A549 (cell line): ENCODE results near the gene FHIP1B. TPM values are rescaled to one million over a fixed set of nuclear protein-coding genes. Genes with fewer than 3 reads are reported as not detected.
"Not testable (repeated sequence)": the region's sequence is repeated elsewhere in the genome, so short reads cannot be mapped to it uniquely, and the experiment has no call there.

ENCODE experiments used
- ATAC-seq, 2 experiments: fragments of 200-7000 bp in 1 of 2; fragments of >200 bp in 1 of 2; cut with Nextera tagmentation in 1 of 2; cut with Tn5 transposase in 1 of 2; 3 replicates each; pipeline versions ENCODE4 v1.8.0 to v1.9.1; 2018 to 2020; ENCODE audit warnings: mild to moderate bottlenecking in 1 of 2, moderate library complexity in 1 of 2
- CTCF ChIA-PET: fragments of 300-600 bp; sonication (Branson Sonifier 250); formaldehyde crosslinking; extraction: SDS; loops from one replicate; lab custom pipeline; 2021; ENCODE audit warnings: antibody characterized with exemption, inconsistent platforms; lab: Yijun Ruan, JAX
- POLR2A ChIA-PET: fragments of 350-600 bp; formaldehyde crosslinking; extraction: SDS; loops from one replicate; lab custom pipeline; 2021; ENCODE audit warnings: antibody characterized with exemption, inconsistent platforms; lab: Yijun Ruan, JAX
- DNase-seq, 2 experiments: peaks; one replicate each; pipeline versions ENCODE4 v3.0.0 to v3.0.0-alpha.2; 2011 to 2016; ENCODE audit warnings: low read depth in 1 of 2, low spot score in 1 of 2
- FAIRE-seq: peaks from 2 replicates; lab custom pipeline; 2011; peaks lifted over from hg19 to GRCh38; lab: Jason Lieb, UNC
- H3K27ac ChIP-seq, 2 experiments: fragments of >200 bp; sonication (Bioruptor Twin); formaldehyde crosslinking; 3 replicates each; pipeline ENCODE4 v1.5.1; 2016 to 2017
- H3K4me1 ChIP-seq: fragments of >200 bp; sonication (Bioruptor Twin); formaldehyde crosslinking; 3 replicates; pipeline ENCODE4 v1.6.1; 2016
- H3K4me2 ChIP-seq: fragments of >200 bp; sonication (Bioruptor Twin); formaldehyde crosslinking; 3 replicates; pipeline ENCODE4 v1.6.1; 2016
- H3K4me3 ChIP-seq: fragments of >200 bp; sonication (Bioruptor Twin); formaldehyde crosslinking; 3 replicates; pipeline ENCODE4 v1.5.1; 2016
- H3K9me3 ChIP-seq: fragments of >200 bp; sonication (Bioruptor Twin); formaldehyde crosslinking; 3 replicates; pipeline ENCODE4 v1.6.1; 2016
- BHLHE40 ChIP-seq: IDR thresholded peaks from 2 replicates; pipeline ENCODE4 v1.6.1; 2012; ENCODE audit warnings: low read depth, low read length, inconsistent platforms
- CHD2 ChIP-seq: fragments of 150-350 bp; IDR thresholded peaks from 2 replicates; pipeline ENCODE4 v1.6.1; 2014; ENCODE audit warnings: low read length; ENCODE audit not compliant: partially characterized antibody
- E2F6 ChIP-seq: IDR thresholded peaks from 2 replicates; pipeline ENCODE4 v1.6.1; 2012; ENCODE audit warnings: low read depth, borderline replicate concordance
- ESRRA ChIP-seq: fragments of 150-350 bp; IDR thresholded peaks from 2 replicates; pipeline ENCODE4 v1.6.1; 2014; ENCODE audit warnings: mild to moderate bottlenecking, low read length, borderline replicate concordance
- FOSB ChIP-seq: fragments of 250-450 bp; sonication (Bioruptor Pico); IDR thresholded peaks from 2 replicates; pipeline ENCODE4 v1.5.0; 2020; ENCODE audit warnings: mild to moderate bottlenecking, moderate library complexity
- FOSL2 ChIP-seq, 2 experiments: fragments of 450-650 bp in 1 of 2; fragments of >200 bp in 1 of 2; sonication (Bioruptor Twin) in 1 of 2; formaldehyde crosslinking; IDR thresholded peaks; 2 replicates each; pipeline versions ENCODE4 v1.5.0 to v1.6.1; 2016 to 2020; ENCODE audit warnings: mild to moderate bottlenecking in 1 of 2, moderate library complexity in 1 of 2
- FOXS1 ChIP-seq: fragments of 250-450 bp; sonication (Bioruptor Pico); IDR thresholded peaks from 2 replicates; pipeline ENCODE4 v1.5.0; 2020; ENCODE audit warnings: mild to moderate bottlenecking, moderate library complexity
- GATA3 ChIP-seq: IDR thresholded peaks from 2 replicates; pipeline ENCODE4 v1.6.1; 2012; ENCODE audit warnings: borderline replicate concordance
- HDAC2 ChIP-seq: fragments of 200-600 bp; sonication (generic); IDR thresholded peaks from 2 replicates; pipeline ENCODE4 v1.6.1; 2016
- HOXB13 ChIP-seq: fragments of 250-450 bp; sonication (Bioruptor Pico); IDR thresholded peaks from 2 replicates; pipeline ENCODE4 v1.5.0; 2020; ENCODE audit warnings: low read depth, mild to moderate bottlenecking, moderate library complexity
- JUN ChIP-seq, 2 experiments: fragments of >200 bp; sonication (Bioruptor Twin); formaldehyde crosslinking; IDR thresholded peaks; 2 replicates in 1 of 2; 3 replicates in 1 of 2; pipeline ENCODE4 v1.6.1; 2016 to 2017
- JUNB ChIP-seq: fragments of >200 bp; sonication (Bioruptor Twin); formaldehyde crosslinking; IDR thresholded peaks from 2 replicates; pipeline ENCODE4 v1.6.1; 2016
- MAZ ChIP-seq: fragments of 150-350 bp; IDR thresholded peaks from 2 replicates; pipeline ENCODE4 v1.6.1; 2014; ENCODE audit warnings: antibody characterized with exemption, low read depth, low read length, borderline replicate concordance
- NFE2L2 ChIP-seq: fragments of 150-350 bp; conservative IDR thresholded peaks from 2 replicates; pipeline ENCODE4 v1.6.1; 2014; ENCODE audit warnings: low read length
- NPAS2 ChIP-seq: fragments of 250-450 bp; sonication (Bioruptor Pico); IDR thresholded peaks from 2 replicates; pipeline ENCODE4 v1.8.0; 2022; ENCODE audit warnings: mild to moderate bottlenecking, moderate library complexity, borderline replicate concordance
- NR3C1 ChIP-seq: fragments of >200 bp; sonication (Bioruptor Twin); formaldehyde crosslinking; IDR thresholded peaks from 3 replicates; pipeline ENCODE4 v1.6.1; 2017
- POLR2A ChIP-seq: IDR thresholded peaks from 2 replicates; pipeline ENCODE4 v1.6.1; 2012; ENCODE audit warnings: mild to moderate bottlenecking, low read length
- RFX5 ChIP-seq: fragments of 450-650 bp; IDR thresholded peaks from 2 replicates; pipeline ENCODE4 v1.7.1; 2014; ENCODE audit warnings: antibody characterized with exemption, mild to moderate bottlenecking, moderate library complexity
- SMC3 ChIP-seq: fragments of >200 bp; sonication (Bioruptor Twin); formaldehyde crosslinking; IDR thresholded peaks from 3 replicates; pipeline ENCODE4 v1.6.1; 2018; ENCODE audit warnings: inconsistent platforms
- USF2 ChIP-seq: fragments of 450-650 bp; IDR thresholded peaks from 2 replicates; pipeline ENCODE4 v1.6.1; 2014; ENCODE audit warnings: antibody characterized with exemption
- ZC3H11A ChIP-seq: fragments of 450-650 bp; IDR thresholded peaks from 2 replicates; pipeline ENCODE4 v1.6.1; 2014; ENCODE audit warnings: antibody characterized with exemption, mild to moderate bottlenecking
- ZFP36 ChIP-seq: fragments of 450-650 bp; IDR thresholded peaks from 2 replicates; pipeline ENCODE4 v1.6.1; 2014; ENCODE audit warnings: borderline replicate concordance; ENCODE audit not compliant: partially characterized antibody
- ZSCAN20 ChIP-seq: fragments of 250-450 bp; sonication (Bioruptor Pico); IDR thresholded peaks from 2 replicates; pipeline ENCODE4 v1.8.0; 2022; ENCODE audit warnings: mild to moderate bottlenecking, moderate library complexity
- WGBS: methylation state at CpG from one replicate; pipeline ENCODE4 v1.1.6; 2017; ENCODE audit errors: missing lambda C conversion rate; 5-methylcytosine and 5-hydroxymethylcytosine counted together
- polyA plus RNA-seq, 4 experiments: library from polyadenylated mRNA; depleted of rRNA in 3 of 4; stranded (reverse); fragments of >200 nt; fragmentation: RNase III in 1 of 4; extraction: RNeasy Plus Mini Kit Qiagen cat#74134 plus additional on column Dnase treatment in 1 of 4; gene quantifications; 2 replicates in 3 of 4; 3 replicates in 1 of 4; pipeline ENCODE4 v1.2.3, GENCODE V29; 2011 to 2017
- TF ChIP-seq, protein P1 (sequence below): fragments of >200 bp; sonication (Bioruptor Twin); formaldehyde crosslinking; IDR thresholded peaks from 3 replicates; pipeline ENCODE4 v1.6.1; 2016
- TF ChIP-seq, protein P2 (sequence below): fragments of 250-450 bp; sonication (Bioruptor Pico); IDR thresholded peaks from 2 replicates; pipeline ENCODE4 v1.5.0; 2020; ENCODE audit warnings: low read depth, mild to moderate bottlenecking, moderate library complexity

The FHIP1B gene
- polyA plus RNA-seq, 2 of the 4 experiments (the other 2 are of a cell fraction), result 14.3 to 19.4 TPM

GRCh38 chr11:6280809-6281208 is 46.4 kb upstream of the FHIP1B start:
- CTCF ChIA-PET, result interaction anchor here (0.8 kb wide), 1 partner anchor 17 kb away, joined by 4 read pairs; no protein-coding TSS in a partner anchor

DNA sequence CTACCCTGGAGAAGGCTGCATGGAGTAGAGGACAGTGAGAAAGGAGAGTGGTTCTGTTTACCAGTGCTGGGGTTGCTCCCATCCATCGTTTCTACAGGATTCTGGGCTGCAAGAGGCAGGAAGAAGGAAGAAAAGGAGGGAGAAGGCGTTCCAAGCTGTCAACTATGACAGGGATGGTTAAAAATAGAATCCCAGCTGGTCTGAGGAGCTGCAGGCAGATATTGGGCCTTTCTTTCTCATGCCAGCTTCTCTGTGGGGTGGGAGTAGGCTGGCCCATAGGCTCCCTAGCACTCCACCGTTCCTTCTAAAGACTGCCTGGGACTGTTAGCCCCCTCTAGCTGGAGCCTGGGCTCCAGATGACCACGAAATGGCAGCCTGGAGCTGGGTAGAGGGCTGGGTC is 38.8 kb upstream of the FHIP1B start:
- Histone ChIP-seq H3K4me1 (no peaks in the 10 kb centered on the region), H3K27ac (no peak overlapping the region), H3K4me3 (no peak overlapping the region), H3K9me3 (peaks cover 7% of the 10 kb centered on the region), H3K4me2 (no peak overlapping the region)
- ChIA-PET CTCF (interaction anchor here (0.6 to 2.5 kb wide), 4 partner anchors 9 to 81 kb away, joined by 3 to 7 read pairs (median 4); no protein-coding TSS in a partner anchor), POLR2A (no interaction called here)
- TF ChIP-seq JUNB (no peak), E2F6 (no peak), ZSCAN20 (CRISPR knock-in tag) (no peak), POLR2A (no peak), NFE2L2 (no peak)
- TF ChIP-seq, protein P1, sequence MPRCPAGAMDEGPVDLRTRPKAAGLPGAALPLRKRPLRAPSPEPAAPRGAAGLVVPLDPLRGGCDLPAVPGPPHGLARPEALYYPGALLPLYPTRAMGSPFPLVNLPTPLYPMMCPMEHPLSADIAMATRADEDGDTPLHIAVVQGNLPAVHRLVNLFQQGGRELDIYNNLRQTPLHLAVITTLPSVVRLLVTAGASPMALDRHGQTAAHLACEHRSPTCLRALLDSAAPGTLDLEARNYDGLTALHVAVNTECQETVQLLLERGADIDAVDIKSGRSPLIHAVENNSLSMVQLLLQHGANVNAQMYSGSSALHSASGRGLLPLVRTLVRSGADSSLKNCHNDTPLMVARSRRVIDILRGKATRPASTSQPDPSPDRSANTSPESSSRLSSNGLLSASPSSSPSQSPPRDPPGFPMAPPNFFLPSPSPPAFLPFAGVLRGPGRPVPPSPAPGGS, result no peak
- no peak for FAIRE-seq
- ATAC-seq, result no peak
- no peak for DNase-seq
- WGBS, result 8% methylated on average over 4 of the region's 4 CpGs

More at GRCh38 chr11:6280809-6281208, 46.4 kb upstream of the FHIP1B start:
- H3K4me3 ChIP-seq, FAIRE-seq, H3K27ac ChIP-seq, DNase-seq, H3K9me3 ChIP-seq, H3K4me2 ChIP-seq, ATAC-seq, H3K4me1 ChIP-seq, POLR2A ChIA-PET: not testable (repeated sequence)
- 79% methylated on average over 7 of the region's 7 CpGs for WGBS

- no peak for TF ChIP-seq FOSB (CRISPR knock-in tag)
- TF ChIP-seq USF2, result no peak
- TF ChIP-seq JUN (IDR thresholded peaks at IDR 0.05), result no peak
- no peak for TF ChIP-seq E2F6
- no peak for TF ChIP-seq FOSL2 (IDR thresholded peaks at IDR 0.05)
- no peak for TF ChIP-seq FOSL2 (CRISPR knock-in tag; IDR thresholded peaks at IDR 0.05)
- no peak for TF ChIP-seq SMC3
- Histone ChIP-seq H3K4me3 (no peak overlapping the region), H3K27ac (no peak overlapping the region), H3K4me2 (no peak overlapping the region), H3K4me1 (no peaks in the 10 kb centered on the region), H3K9me3 (peaks cover 4% of the 10 kb centered on the region)
- CTCF ChIA-PET, result interaction anchor here (1.0 to 2.5 kb wide), 4 partner anchors 20 to 248 kb away, joined by 3 to 11 read pairs (median 8); no protein-coding TSS in a partner anchor
- POLR2A ChIA-PET, result no interaction called here
- DNase-seq (no peak), ATAC-seq (no peak), FAIRE-seq (no peak)
- 76% methylated on average over 2 of the region's 3 CpGs for WGBS
Measured at GRCh38 chr11:6271598-6271997, 37.2 kb upstream of the FHIP1B start.

DNA sequence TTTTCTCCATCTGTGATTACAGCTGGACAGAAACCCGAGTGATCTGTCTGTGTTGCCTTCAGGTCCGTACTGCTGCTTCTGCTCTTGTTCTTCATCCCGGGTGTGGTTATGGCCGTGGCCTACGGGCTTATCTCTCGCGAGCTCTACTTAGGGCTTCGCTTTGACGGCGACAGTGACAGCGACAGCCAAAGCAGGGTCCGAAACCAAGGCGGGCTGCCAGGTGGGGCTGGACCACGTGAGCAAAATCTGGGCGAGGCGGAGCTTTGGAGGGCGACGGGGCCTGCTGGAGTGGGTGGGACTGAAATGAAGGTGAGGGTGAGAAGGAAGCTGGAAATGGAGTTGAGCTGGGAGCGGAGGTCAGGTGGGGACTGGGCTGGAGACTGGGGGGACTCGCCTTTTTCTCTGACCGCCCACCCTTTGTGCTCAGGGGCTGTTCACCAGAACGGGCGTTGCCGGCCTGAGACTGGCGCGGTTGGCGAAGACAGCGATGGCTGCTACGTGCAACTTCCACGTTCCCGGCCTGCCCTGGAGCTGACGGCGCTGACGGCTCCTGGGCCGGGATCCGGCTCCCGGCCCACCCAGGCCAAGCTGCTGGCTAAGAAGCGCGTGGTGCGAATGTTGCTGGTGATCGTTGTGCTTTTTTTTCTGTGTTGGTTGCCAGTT is 36.3 kb upstream of the FHIP1B start:
- POLR2A ChIA-PET, result no interaction called here
- H3K9me3 ChIP-seq, result no peaks in the 10 kb centered on the region
- DNase-seq, result no peak
- TF ChIP-seq ESRRA, result no peak
- TF ChIP-seq HOXB13 (CRISPR knock-in tag), result no peak
- no peak for TF ChIP-seq MAZ
- no peak for TF ChIP-seq FOXS1 (CRISPR knock-in tag)
- TF ChIP-seq RFX5, result no peak
- no peak for TF ChIP-seq ZFP36
- no peak for TF ChIP-seq NPAS2 (CRISPR knock-in tag)
- TF ChIP-seq, protein P2, sequence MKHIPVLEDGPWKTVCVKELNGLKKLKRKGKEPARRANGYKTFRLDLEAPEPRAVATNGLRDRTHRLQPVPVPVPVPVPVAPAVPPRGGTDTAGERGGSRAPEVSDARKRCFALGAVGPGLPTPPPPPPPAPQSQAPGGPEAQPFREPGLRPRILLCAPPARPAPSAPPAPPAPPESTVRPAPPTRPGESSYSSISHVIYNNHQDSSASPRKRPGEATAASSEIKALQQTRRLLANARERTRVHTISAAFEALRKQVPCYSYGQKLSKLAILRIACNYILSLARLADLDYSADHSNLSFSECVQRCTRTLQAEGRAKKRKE (CRISPR knock-in tag), result no peak
- no peak for TF ChIP-seq NFE2L2
- no peak for TF ChIP-seq CHD2
- no peak for TF ChIP-seq HDAC2
- no peak for TF ChIP-seq GATA3
- TF ChIP-seq NR3C1, result no peak
- no peak for TF ChIP-seq BHLHE40
- TF ChIP-seq ZC3H11A, result no peak
- no peak for TF ChIP-seq ZSCAN20 (CRISPR knock-in tag)
- TF ChIP-seq, all 56 proteins: peak for 0
- no peak for ATAC-seq
- no peak overlapping the region for H3K27ac ChIP-seq
- no peak overlapping the region for H3K4me3 ChIP-seq
- WGBS, result 86% methylated on average over 30 of the region's 41 CpGs
- no peak overlapping the region for H3K4me2 ChIP-seq
- no peaks in the 10 kb centered on the region for H3K4me1 ChIP-seq
- CTCF ChIA-PET, result interaction anchor here (1.0 to 2.5 kb wide), 11 partner anchors 12 to 248 kb away, joined by 3 to 11 read pairs (median 4); no protein-coding TSS in a partner anchor
- FAIRE-seq, result no peak
